Natural killer cell (primary cell): Measurements from ENCODE around the gene CCDC60. TPM values are rescaled to one million over a fixed set of nuclear protein-coding genes. Genes with fewer than 3 reads are reported as not detected.

ENCODE experiments used
- ATAC-seq, 3 donors: fragments of 150-1000 bp in 2 of 3; fragments of 200-7000 bp in 1 of 3; cut with Tn5 transposase; 1 replicate in 1 of 3; 2 replicates in 2 of 3; pipeline ENCODE4 v1.10.0; 2021; ENCODE audit warnings: mild to moderate bottlenecking in 2 of 3, moderate library complexity in 2 of 3
- DNase-seq, 2 donors: peaks; one replicate each; pipeline versions ENCODE4 v3.0.0 to v3.0.0-alpha.2; 2013 to 2021; ENCODE audit warnings: mixed read lengths in 1 of 2
- H3K27ac ChIP-seq: one replicate; pipeline ENCODE4 v1.5.1; 2013; ENCODE audit warnings: mild to moderate bottlenecking, low read length
- H3K27me3 ChIP-seq: one replicate; pipeline ENCODE4 v1.6.1; 2013; ENCODE audit warnings: low read length; ENCODE audit not compliant: control insufficient read depth, insufficient read depth
- H3K36me3 ChIP-seq: one replicate; pipeline ENCODE4 v1.6.1; 2013; ENCODE audit warnings: low read length; ENCODE audit not compliant: control insufficient read depth, insufficient read depth
- H3K4me1 ChIP-seq: one replicate; pipeline ENCODE4 v1.6.1; 2013; ENCODE audit warnings: low read length; ENCODE audit not compliant: control insufficient read depth, insufficient read depth
- H3K4me3 ChIP-seq: one replicate; pipeline ENCODE4 v1.5.1; 2013; ENCODE audit warnings: low read length
- H3K9me3 ChIP-seq: one replicate; pipeline ENCODE4 v1.6.1; 2013; ENCODE audit warnings: low read length; ENCODE audit not compliant: control insufficient read depth, insufficient read depth
- H3K27ac Mint-ChIP-seq, 2 donors: one replicate each; pipeline ENCODE4 v1.8.0; 2022; ENCODE audit warnings: mild to moderate bottlenecking in 2 of 2, mixed read lengths in 2 of 2, moderate library complexity in 1 of 2
- H3K27me3 Mint-ChIP-seq, 2 donors: one replicate each; pipeline ENCODE4 v1.8.0; 2022; ENCODE audit warnings: low read depth in 2 of 2, mixed read lengths in 2 of 2
- H3K36me3 Mint-ChIP-seq: one replicate; pipeline ENCODE4 v1.8.0; 2022; ENCODE audit warnings: mixed read lengths
- H3K4me1 Mint-ChIP-seq, 2 donors: one replicate each; pipeline ENCODE4 v1.8.0; 2022; ENCODE audit warnings: mixed read lengths in 2 of 2
- H3K4me3 Mint-ChIP-seq: one replicate; pipeline ENCODE4 v1.8.0; 2022; ENCODE audit warnings: mild to moderate bottlenecking, moderate library complexity, mixed read lengths
- H3K9me3 Mint-ChIP-seq, 2 donors: one replicate each; pipeline ENCODE4 v1.8.0; 2022; ENCODE audit warnings: mixed read lengths in 2 of 2
- CTCF ChIP-seq: fragments of 200-600 bp; IDR thresholded peaks from one replicate; pipeline ENCODE4 v1.8.0; 2022; ENCODE audit warnings: antibody characterized with exemption
- WGBS: methylation state at CpG from one replicate; pipeline ENCODE4 v1.1.7; 2013; ENCODE audit warnings: missing lambda C conversion rate; ENCODE audit not compliant: insufficient coverage; 5-methylcytosine and 5-hydroxymethylcytosine counted together
- intact Hi-C: fragments of 100-400 bp; cut with micrococcal nuclease; formaldehyde crosslinking; loops from one replicate; pipeline ENCODE4 v1.14.2; 2022
- total RNA-seq, 4 donors: library from RNA; stranded (reverse); fragments of 120-200 nt in 1 of 4; gene quantifications; one replicate each; pipeline versions ENCODE4 v1.2.3 to v1.2.4, GENCODE V29; 2013 to 2022

Gene CCDC60
- total RNA-seq, 3 donors from 2014 or later (not counting 1 experiment from before 2014, with no cell fraction given), result not detected

- intact Hi-C loops, result no loop called here
- no peak for ATAC-seq
These were observed 8.2 kb upstream of the CCDC60 start for GRCh38 chr12:119326341-119326740.

GRCh38 chr12:119327471-119327870 is 7.1 kb upstream of the CCDC60 start:
- no peaks in the 10 kb centered on the region for H3K36me3 ChIP-seq
- no peaks in the 10 kb centered on the region for H3K4me1 ChIP-seq
- no peak overlapping the region for H3K4me3 ChIP-seq
- DNase-seq (no peak), ATAC-seq (no peak)
- intact Hi-C loops, result no loop called here
- Mint-ChIP-seq H3K27ac (no peak overlapping the region), H3K9me3 (peaks cover 0 to under 1% of the 10 kb centered on the region in 2 donors), H3K36me3 (no peaks in the 10 kb centered on the region), H3K27me3 (peaks cover 4 to 9% of the 10 kb centered on the region in 2 donors), H3K4me3 (no peak overlapping the region), H3K4me1 (peaks cover 0 to 2% of the 10 kb centered on the region in 2 donors)
- no peak overlapping the region for H3K27ac ChIP-seq
- WGBS, result 92% methylated on average over 5 of the region's 6 CpGs
- no peak for TF ChIP-seq CTCF
- no peaks in the 10 kb centered on the region for H3K27me3 ChIP-seq
- no peaks in the 10 kb centered on the region for H3K9me3 ChIP-seq

More at GRCh38 chr12:119326341-119326740, 8.2 kb upstream of the CCDC60 start:
- Histone ChIP-seq H3K27me3 (no peaks in the 10 kb centered on the region), H3K4me3 (no peak overlapping the region), H3K4me1 (no peaks in the 10 kb centered on the region), H3K27ac (no peak overlapping the region), H3K9me3 (no peaks in the 10 kb centered on the region), H3K36me3 (no peaks in the 10 kb centered on the region)
- no peak overlapping the region for H3K27ac Mint-ChIP-seq
- H3K36me3 Mint-ChIP-seq, result no peaks in the 10 kb centered on the region
- no peak overlapping the region for H3K4me3 Mint-ChIP-seq
- H3K27me3 Mint-ChIP-seq, result peaks cover 0 to 11% of the 10 kb centered on the region in 2 donors
- no peak for TF ChIP-seq CTCF
- DNase-seq, result no peak
- no peaks in the 10 kb centered on the region for H3K4me1 Mint-ChIP-seq
- H3K9me3 Mint-ChIP-seq, result no peaks in the 10 kb centered on the region

GRCh38 chr12:119328111-119328510 is 6.4 kb upstream of the CCDC60 start:
- Histone ChIP-seq H3K4me3 (no peak overlapping the region), H3K36me3 (no peaks in the 10 kb centered on the region), H3K9me3 (no peaks in the 10 kb centered on the region), H3K4me1 (no peaks in the 10 kb centered on the region), H3K27ac (no peak overlapping the region), H3K27me3 (no peaks in the 10 kb centered on the region)
- Mint-ChIP-seq H3K36me3 (no peaks in the 10 kb centered on the region), H3K27ac (no peak overlapping the region), H3K4me1 (peaks cover 0 to 3% of the 10 kb centered on the region in 2 donors), H3K4me3 (no peak overlapping the region), H3K9me3 (peaks cover 0 to 2% of the 10 kb centered on the region in 2 donors), H3K27me3 (peaks cover 10 to 11% of the 10 kb centered on the region in 2 donors)
- no peak for TF ChIP-seq CTCF
- DNase-seq (no peak), ATAC-seq (no peak)
- intact Hi-C loops, result no loop called here
- 59% methylated on average over 3 of the region's 3 CpGs for WGBS
